HCT116 (cell line): ENCODE measurements around the gene SNRNP25.

Experiments used
- CEBPB ChIP-seq: IDR thresholded peaks from 2 replicates; pipeline ENCODE4 v1.6.1; 2012; ENCODE audit warnings: low read depth
- ELF1 ChIP-seq: IDR thresholded peaks from 2 replicates; pipeline ENCODE4 v1.6.1; 2012; ENCODE audit warnings: low read depth, borderline replicate concordance
- JUND ChIP-seq: IDR thresholded peaks from 2 replicates; pipeline ENCODE4 v1.6.1; 2012
- POLR2A ChIP-seq: IDR thresholded peaks from 2 replicates; pipeline ENCODE4 v1.7.0; 2011; ENCODE audit warnings: borderline replicate concordance; ENCODE audit not compliant: insufficient read depth, insufficient read length; ENCODE audit errors: extremely low read depth
- ZNF274 ChIP-seq: fragments of 200-500 bp; sonication (Bioruptor generic); IDR thresholded peaks from 2 replicates; pipeline ENCODE4 v1.6.1; 2014; ENCODE audit warnings: mild to moderate bottlenecking, low read depth, low read length, inconsistent platforms
- TF ChIP-seq, protein P1 (sequence below): IDR thresholded peaks from 2 replicates; pipeline ENCODE4 v1.6.1; 2012
- TF ChIP-seq, protein P2 (sequence below), 3 experiments: fragments of 200-600 bp in 1 of 3; sonication (generic) in 1 of 3; IDR thresholded peaks in 2 of 3; conservative IDR thresholded peaks in 1 of 3; 2 replicates each; pipeline ENCODE4 v1.5.1; 2012 to 2017; ENCODE audit warnings: low read depth in 2 of 3, low read length in 2 of 3, antibody characterized with exemption in 1 of 3, borderline replicate concordance in 1 of 3, control low read depth in 1 of 3, mild to moderate bottlenecking in 1 of 3, mixed read lengths in 1 of 3, mixed run types in 1 of 3, moderate library complexity in 1 of 3; ENCODE audit not compliant: insufficient read depth in 1 of 3

DNA sequence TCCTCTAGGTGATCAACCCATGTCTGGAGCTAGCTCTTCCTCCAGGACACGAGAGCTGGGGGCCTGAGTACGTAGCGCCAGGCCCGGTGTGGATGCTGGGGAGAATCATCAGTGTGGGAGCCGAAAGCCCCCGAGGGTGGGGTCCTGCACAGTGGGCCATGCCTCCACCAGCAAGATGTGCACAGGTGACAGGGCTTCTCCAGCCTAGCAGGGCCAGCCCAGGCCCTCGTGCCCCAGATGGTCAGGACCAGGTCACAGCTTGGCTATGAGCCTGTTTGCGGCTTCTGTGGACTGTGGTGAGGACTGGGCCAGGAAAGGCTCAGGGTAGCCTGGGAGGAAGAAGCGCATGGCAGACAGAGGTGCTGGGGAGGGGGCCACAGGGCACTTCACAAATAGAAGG lies 32.2 kb downstream of the SNRNP25 start:
- TF ChIP-seq JUND: no peak
- TF ChIP-seq ELF1: no peak
- no peak for TF ChIP-seq POLR2A
- TF ChIP-seq, protein P1, sequence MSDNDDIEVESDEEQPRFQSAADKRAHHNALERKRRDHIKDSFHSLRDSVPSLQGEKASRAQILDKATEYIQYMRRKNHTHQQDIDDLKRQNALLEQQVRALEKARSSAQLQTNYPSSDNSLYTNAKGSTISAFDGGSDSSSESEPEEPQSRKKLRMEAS: no peak
- TF ChIP-seq CEBPB: no peak
- TF ChIP-seq, protein P2, sequence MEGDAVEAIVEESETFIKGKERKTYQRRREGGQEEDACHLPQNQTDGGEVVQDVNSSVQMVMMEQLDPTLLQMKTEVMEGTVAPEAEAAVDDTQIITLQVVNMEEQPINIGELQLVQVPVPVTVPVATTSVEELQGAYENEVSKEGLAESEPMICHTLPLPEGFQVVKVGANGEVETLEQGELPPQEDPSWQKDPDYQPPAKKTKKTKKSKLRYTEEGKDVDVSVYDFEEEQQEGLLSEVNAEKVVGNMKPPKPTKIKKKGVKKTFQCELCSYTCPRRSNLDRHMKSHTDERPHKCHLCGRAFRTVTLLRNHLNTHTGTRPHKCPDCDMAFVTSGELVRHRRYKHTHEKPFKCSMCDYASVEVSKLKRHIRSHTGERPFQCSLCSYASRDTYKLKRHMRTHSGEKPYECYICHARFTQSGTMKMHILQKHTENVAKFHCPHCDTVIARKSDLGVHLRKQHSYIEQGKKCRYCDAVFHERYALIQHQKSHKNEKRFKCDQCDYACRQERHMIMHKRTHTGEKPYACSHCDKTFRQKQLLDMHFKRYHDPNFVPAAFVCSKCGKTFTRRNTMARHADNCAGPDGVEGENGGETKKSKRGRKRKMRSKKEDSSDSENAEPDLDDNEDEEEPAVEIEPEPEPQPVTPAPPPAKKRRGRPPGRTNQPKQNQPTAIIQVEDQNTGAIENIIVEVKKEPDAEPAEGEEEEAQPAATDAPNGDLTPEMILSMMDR (IDR thresholded peaks at IDR 0.05 in 2 of 3, conservative IDR thresholded peaks at IDR 0.05 in 1 of 3; ENCODE audit: borderline replicate concordance in 1 of 3, insufficient read depth in 1 of 3, low read depth in 2 of 3, low read length in 2 of 3): no peak
- no peak for TF ChIP-seq ZNF274
